Stimulated activated CD4-positive, alpha-beta T cell treated with anti-CD3 and anti-CD28 coated beads, Interleukin-4, amount 100 ng/mL, for 24 hours (primary cell): ENCODE measurements around the gene GAL3ST2.
"Not testable (repeated sequence)": the region's sequence is repeated elsewhere in the genome, so short reads cannot be mapped to it uniquely, and the experiment has no call there.

Experiments
- DNase-seq: peaks from one replicate; pipeline ENCODE4 v3.0.0-alpha.2; 2020

Gene GAL3ST2

DNA sequence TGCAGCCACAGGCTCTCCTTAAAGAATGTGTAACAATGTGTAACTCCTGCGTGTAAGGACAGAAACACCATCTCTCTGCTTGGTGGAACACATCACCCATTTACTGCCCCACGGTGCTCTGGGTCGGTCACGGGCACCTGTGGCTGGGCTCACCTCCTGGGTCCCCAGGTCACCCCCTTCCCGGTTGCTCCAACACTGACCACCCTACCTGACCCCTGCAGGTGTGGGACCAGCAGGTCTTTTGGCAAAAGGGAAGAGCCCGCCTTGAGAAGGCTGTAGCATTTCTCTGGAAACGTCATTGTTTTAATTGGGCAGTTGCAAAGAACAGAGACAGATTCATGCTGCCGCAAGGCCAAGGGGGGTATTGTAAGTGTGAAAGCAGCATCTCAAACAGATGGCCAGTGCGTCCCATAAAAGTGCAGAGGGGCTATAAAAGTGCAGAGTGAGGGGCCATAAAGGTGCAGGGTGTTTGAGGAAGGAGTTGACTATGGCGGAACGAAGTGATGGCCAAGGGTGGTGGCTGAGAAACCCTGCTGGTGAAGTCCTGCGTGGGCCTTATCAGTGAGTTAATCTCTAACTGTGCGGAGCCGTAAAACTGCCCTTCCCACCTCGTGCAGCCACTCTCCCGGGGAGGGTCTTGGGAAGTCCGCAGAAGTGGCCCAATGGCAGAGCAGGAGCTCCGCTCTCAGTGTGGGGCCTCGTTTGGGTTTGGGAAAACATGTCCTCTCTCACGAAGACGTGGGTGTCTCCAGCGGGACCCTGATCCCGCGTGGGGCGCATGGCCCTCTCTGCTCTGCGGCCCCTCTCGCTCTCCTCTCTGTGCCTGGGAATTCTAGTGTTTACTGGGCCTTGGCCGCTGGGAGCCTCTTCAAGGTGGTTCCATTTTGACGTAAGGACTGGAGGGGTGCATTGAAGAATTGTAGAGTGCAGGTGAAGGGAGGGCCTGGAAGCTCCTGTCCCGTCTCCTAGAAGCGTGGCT, 18.7 kb downstream of the GAL3ST2 start:
- peak; percentile 3 for DNase-seq

DNA sequence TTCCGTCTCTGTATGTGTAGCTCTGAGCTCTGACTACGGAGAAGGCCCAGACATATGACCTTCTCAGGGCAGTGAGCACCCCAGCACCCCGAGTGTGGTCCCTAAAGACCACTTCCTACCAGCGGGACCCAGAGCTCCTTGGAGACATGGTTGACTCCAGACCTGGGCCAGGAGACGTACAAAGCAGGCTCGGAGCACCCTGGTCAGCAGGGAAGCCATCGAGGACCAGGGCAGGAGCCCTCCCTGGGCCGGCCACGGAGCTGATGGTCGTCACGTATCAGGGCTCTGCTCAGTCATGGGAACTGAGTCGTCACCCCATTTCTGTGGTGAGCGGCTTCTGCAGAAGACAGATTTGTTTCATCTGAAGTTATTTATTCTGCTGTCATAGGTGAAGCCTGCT, 19.6 kb downstream of the GAL3ST2 start:
- DNase-seq: peak; percentile 3

DNA sequence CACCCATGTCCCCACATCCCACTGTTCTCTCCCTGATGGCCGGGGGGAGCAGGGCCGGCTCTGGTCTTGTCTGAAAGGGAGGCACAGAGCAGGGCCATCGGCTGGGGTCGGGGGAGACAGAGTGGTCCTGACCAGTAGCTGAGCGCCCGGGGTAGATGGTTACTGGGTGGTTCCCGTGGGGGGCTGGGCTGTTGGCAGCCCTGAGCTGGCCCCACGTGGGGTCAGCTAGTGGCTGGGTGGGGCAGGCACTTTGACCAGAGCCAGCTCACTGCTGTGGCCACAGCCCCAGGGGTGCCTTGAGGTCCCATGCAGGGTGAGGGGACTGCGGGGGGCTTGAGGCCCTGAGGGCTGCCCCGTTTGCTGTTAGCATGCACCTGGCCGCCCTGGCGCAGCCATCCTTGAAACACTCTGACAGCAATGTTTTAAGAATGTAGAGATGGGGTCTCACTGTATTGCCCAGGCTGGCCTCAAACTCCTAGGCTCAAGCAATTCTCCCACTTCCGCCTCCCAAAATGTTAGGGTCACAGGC, 20.1 kb downstream of the GAL3ST2 start:
- no peak for DNase-seq

DNA sequence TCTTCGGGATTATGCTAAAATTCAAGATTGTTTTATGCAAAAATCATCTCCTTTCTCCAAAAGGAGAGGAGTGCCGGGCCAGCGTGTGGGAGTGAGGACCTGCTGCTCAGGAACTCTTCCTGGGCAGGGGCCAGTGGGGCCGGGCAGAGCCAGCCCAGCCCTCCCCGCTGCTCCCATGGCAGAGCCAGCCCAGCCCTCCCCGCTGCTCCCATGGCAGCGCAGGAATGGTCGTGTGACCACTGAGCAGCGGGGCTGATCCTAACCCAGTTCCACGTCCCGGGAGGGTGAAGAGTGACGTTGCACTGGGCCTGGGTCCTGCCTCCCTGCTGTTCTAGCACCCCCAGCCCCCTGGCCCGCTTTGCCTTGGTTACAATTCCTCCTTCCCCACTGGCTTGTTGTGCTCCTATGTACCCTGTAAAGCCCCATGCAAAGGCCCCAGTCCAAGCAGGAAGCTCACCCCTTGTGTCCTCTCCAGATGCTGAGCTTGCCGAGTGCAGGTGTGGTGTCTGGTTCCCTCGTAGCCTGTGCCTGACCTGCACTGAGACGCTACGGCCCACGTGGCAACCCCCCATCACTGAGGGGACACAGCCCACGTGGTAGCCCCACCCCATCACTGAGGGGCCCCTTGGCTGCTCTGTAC, 20.9 kb downstream of the GAL3ST2 start:
- no peak for DNase-seq

DNA sequence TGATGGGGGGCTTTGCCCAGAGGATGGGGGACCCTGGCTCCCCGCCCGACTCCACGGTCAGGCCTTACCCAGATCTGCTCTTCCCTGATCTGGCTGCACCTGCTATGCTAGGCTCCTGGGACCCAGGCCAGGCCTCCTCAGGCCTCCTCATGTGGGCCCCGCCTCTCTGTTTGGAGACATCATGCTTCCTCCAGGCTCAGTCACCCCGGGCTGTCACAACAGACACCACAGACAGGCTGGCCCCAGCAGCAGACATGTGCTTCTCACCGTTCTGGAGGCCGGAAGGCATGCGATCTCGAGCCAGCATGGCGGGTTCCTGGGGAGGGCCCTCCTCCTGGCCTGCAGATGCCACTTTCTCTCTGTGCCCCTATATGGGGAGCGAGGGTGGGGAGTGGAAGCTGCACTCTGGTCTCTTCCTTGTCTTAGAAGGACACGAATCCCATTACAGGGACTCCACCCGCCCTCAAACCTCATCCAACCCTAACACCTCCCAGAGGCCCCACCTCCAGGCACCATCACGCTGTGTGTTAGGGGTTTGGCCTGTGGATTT, 21.5 kb downstream of the GAL3ST2 start:
- no peak for DNase-seq

DNA sequence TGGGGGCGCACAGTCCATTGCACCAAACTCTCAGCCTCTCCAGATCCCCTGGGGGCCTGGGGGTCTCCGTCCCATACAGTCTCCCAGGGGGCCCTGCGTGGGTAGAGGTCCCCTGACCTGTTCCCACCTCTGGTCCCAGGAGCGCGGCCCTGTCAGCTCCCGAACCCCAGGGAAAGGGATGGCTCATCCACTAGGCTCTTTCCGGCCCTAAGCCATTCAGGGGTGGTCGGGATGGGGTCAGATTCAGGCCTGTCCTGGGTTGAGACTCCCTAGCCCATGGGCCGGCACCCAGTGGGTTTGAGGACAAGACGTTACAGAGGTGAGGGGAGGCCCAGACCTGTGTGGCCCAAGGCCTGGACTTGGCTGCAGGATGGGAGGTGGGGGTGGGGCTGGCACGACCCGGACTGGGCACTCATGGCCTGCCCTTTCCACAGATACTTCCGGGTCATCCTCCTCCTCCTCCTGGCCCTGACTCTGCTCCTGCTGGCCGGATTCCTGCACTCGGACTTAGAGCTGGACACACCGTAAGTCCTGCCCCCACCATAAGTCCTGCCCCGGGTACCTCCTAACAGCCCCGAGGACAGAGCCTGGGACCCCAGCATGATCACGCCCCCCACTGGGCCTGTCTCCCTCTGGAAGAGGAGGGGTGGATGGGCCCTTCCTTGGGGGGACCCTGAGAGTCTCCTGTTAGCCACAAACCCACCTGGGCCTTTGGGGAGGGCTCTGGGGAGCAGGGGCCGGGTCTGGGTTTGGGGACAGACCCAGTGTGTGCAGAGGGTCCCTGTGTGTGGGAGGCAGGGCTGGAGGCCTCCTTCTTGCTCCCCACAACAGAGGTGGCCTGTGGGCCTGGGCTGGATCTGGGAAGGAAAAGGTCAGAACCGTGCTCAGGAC, 22.3 kb downstream of the GAL3ST2 start:
- no peak for DNase-seq

DNA sequence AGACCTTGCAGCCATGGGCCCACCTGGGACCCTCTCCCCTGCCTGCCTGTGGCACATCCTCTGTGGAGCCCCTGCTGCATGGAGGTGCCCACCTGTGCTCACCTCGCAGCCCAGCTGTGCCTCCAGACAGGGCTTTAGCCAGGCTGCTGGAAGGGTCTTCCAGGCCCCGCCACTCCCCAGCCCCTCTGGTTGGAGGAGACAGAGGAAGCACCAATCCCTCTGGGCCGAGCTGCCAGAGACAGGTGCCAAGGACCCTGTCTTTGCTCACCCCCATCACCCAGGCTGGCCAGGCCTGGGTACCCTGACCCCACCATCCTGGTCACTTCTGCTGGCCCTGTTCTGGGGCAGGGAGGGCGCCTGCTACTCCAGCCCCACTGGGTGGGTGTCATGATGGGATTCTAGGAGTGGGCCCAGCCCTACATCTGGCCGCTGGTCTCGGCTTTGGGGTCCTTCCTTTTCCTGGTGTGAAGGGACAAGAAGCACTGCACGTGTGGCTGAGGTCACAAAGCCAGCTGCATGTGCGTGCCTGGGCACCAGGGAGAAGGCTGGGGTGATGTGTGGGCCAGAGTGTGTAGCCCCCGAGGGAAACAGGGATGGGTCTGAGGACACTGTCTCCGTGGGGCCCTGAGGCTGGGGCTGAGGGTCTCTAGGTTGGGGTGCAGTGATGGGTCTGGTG, 23.0 kb downstream of the GAL3ST2 start:
- DNase-seq: no peak

DNA sequence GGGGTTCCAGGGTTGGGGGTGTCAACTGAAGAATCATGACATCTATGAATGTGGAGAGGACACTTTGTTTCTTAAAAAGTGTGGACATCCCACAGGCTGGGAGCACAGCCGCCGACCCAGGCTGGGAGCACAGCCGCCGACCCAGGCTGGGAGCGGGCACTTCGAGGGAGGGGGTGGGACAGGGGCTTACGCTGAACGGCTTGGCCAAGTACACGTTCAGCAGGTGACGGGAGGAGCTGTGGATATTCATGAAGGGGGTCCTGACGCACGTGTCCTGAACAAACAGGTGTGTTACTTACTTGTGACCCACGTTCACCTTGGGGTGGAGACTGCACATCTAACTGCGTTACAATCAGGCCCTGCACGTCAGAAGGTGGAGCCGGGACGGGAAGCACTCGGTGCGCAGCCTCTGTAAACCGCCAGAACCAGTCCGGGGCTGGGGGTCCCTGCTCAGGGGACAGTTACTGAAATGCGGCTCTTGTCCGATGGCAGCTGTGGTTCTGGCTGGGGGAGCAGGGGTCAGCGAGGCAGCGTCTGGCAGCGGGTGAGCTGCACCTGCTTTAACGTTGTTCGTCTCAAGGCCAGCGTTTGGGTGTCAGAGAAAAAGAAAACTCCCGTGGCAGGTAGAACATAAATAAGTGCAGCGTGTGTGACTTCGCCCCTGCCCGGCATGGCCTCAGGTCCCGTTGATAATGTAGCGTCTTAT, 23.7 kb downstream of the GAL3ST2 start:
- peak; percentile 3 for DNase-seq

DNA sequence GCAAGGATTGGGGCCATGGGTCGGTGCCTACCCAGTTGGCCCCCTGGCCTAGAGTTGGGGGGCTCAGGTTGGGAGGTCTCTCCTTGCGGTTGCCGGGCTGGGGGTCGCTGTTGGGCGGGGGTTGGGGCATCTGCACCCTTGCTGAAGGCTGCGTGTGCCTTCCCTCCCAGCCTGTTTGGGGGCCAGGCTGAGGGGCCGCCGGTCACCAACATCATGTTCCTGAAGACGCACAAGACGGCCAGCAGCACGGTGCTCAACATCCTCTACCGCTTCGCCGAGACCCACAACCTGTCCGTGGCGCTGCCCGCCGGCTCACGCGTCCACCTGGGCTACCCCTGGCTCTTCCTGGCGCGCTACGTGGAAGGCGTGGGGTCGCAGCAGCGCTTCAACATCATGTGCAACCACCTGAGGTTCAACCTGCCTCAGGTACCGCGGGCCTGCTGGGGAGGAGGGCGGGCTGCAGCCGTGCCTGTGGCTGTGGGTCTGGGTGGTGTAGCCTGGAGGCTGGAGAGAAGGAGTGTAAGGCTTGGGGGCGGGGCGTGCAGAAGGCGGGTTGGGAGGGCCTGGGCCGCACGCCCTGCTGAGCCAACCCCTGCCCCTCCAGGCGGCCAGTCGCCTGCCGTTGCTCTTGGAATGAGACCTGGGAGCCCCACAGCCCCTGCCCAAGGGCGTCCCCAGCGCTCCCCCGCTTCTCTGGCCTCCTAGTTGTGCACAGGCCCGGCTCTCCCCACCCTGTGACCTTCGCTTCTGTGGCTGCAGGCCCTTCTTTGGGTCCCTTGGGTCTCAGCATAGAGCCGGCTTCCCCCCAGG, 25.2 kb downstream of the GAL3ST2 start:
- DNase-seq: no peak

DNA sequence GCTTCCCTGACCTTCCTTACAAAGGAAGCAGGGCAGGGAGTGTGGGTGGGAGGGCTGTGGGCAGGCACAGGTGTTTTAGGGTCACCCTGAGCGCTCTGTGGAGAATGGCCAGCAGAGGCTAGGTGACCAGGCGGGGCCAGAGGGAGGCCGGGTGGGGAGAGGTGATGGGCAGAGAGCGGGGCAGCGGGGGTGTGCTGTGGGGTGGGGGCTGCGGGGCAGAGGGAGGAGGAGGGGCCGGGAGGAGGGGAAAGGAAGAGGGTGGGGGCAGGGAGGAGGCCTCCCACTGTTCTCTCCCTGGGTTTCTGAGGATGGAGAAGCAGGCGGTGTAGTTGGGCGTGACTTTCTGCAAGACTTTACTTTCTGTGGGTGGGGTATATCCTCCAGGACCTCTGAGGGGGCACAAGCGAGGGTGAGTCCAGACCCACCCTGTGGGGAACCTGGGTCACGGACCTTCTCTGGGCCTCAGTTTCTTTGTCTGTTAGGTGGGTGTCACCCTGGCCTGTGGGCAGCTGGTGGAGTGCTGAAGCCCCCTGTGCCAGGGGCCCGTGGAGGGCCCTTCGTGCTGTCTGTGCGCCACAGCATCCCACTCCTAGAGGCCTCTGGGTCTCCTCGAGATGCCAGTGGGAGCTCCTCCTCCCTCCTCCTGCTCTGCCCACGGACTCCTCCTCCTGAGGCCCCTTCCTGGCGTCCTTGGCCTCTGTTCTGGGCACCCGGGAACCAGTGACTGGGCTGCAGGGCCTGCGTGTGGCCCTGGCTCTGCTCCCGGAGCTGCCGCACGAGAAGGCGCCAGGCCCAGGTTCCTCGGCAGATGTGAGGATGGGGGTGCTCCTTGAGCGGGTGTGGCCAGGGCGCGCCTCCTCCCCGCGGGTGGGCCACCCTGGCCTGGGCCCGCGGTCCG, 26.0 kb downstream of the GAL3ST2 start:
- DNase-seq: no peak

DNA sequence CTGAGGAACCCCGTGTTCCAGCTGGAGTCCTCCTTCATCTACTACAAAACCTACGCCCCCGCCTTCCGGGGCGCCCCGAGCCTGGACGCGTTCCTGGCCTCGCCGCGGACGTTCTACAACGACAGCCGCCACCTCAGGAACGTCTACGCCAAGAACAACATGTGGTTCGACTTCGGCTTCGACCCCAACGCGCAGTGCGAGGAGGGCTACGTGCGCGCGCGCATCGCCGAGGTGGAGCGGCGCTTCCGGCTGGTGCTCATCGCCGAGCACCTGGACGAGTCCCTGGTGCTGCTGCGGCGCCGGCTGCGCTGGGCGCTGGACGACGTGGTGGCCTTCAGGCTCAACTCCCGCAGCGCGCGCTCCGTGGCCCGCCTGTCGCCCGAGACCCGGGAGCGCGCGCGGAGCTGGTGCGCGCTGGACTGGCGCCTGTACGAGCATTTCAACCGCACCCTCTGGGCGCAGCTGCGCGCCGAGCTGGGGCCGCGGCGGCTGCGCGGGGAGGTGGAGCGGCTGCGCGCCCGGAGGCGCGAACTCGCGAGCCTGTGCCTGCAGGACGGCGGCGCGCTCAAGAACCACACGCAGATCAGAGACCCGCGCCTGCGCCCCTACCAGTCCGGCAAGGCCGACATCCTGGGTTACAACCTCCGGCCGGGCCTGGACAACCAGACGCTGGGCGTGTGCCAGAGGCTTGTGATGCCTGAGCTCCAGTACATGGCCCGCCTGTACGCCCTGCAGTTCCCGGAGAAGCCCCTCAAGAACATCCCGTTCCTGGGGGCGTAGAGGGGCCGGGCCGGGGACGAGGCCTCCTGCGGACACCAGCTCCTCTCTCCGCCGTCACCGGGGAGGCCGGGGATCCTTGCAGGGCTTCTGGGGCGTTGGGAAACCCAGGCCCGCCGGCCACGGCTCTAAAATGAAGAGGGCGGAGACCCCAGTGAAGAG, 27.0 kb downstream of the GAL3ST2 start:
- peak; percentile 36 for DNase-seq

DNA sequence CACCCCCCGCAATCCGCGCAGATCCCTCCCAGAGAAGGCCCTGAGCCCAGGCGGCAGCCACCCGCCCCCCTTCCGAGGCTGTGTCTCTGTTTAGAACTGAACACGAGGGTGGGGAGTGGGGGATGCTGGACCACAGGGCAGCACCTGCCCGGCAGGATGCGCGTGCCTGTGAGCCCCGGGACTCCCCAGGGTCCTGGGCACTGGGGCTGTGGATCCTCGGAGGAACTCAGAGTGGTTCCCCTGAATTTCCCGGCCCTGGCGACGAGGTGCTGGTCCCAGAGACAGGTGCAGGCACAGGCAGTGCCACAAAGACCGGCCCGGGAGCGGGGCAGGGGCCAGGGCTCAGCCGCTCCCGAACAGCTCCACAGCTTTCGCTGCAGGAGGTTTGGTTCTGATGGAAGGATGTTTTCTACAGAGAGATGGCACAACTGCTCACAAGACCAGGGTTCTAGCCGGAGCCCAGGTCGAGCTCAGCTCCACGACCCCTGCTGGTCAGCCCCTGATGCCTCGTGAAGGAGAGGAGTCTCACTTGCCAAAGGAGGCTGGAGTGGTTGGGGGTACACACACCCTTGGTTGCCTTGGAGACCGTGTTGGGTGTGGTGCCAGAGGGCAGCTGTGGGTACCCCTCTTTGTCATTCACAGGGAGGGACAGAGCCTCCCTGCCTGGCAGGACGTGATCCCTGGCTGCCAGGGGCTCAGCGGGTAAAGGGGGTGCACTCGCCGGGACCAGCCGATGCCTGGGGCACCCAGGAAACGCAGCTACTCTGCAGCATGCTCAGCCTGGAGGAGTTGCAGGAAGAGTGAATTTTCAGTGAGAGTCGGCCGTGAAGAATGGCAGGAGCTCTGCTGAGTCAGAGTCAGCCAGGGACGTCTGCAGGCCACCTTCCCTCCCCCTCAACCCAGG, 28.0 kb downstream of the GAL3ST2 start:
- DNase-seq: no peak

DNA sequence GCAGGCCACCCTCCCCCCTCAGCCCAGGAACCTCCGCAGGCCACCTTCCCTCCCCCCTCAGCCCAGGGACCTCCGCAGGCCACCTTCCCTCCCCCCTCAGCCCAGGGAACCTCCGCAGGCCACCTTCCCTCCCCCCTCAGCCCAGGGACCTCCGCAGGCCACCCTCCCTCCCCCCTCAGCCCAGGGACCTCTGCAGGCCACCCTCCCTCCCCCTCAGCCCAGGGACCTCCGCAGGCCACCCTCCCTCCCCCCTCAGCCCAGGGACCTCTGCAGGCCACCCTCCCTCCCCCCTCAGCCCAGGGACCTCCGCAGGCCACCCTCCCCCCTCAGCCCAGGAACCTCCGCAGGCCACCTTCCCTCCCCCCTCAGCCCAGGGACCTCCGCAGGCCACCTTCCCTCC, 29.6 kb downstream of the GAL3ST2 start:
- DNase-seq: not testable (repeated sequence)

DNA sequence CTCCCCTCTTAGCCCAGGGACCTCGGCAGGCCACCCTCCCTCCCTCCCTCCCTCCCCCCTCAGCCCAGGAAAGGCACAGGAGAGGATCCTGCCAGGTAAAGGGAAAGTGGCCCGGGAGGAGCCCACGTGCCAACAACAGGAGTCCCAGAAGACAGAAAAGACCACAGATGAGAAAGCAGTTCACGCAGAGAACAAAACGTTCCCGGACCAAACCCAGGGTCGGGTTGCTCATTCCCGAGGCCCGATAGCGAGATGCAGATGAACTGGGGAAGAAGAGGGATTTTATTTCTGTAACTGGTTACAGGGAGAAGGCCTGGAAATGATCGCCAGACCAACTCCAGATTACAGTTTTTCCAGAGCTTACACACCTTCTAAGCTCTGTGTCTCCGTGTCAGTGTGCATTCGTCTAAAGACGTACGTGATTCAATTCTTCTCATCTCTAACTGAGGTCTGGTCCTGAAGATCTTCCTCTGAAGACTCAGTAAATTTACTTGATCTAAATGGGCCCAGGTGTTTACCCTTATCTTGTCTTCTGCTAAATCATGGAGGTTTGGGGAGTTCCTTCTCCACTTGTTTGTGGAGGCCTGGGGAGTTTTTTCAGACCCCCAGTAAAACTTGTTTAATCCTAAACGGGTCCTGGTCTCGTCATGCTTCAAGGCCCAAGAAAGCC, 31.6 kb downstream of the GAL3ST2 start:
- no peak for DNase-seq

DNA sequence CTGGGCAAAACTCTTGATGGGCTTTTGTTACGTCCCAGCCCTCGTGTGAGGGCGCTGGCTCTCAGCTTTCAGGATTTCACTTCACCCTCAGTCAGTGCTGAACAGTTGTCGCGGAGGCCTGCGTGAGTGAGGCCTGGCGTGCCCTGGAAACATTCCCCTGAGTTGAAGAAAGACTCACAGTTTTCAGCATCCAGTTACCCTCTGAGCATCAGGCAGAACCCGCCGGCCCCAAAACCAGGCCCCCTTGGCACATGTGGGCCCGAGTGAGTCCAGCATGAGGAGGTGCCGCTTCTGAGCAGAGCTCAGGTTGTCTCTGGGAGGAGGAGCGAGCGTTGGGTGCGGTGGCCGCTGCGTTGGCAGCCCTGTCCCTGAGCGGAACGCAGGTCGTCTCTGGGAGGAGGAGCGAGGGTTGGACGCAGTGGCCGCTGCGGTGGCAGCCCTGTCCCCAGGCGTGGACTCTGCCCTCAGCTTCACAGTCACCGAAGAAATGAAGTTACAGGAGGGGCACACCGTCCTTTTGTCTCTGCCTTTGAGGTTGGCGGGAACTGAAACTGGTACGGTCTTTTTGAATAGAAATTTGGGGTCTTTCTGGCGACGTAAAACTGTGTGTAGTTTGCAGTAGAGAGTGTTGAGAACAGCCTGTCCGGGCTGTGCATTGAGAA, 32.2 kb downstream of the GAL3ST2 start, which contains the start of gene NEU4:
Gene NEU4, plus strand, starts transcription at position 473 of the 662 bp plus-strand sequence. CDS start 5,292 bp downstream, outside the sequence.
- no peak for DNase-seq
